NCI-H128 (cell line): ENCODE measurements around the gene MKI67.
"Not testable (repeated sequence)": the region's sequence is repeated elsewhere in the genome, so short reads cannot be mapped to it uniquely, and the experiment has no call there.

Source experiments
- DNase-seq: peaks from one replicate; lab custom pipeline; 2025; ENCODE audit not compliant: unreplicated experiment; lab: John Stamatoyannopoulos, UW

The MKI67 gene

DNA sequence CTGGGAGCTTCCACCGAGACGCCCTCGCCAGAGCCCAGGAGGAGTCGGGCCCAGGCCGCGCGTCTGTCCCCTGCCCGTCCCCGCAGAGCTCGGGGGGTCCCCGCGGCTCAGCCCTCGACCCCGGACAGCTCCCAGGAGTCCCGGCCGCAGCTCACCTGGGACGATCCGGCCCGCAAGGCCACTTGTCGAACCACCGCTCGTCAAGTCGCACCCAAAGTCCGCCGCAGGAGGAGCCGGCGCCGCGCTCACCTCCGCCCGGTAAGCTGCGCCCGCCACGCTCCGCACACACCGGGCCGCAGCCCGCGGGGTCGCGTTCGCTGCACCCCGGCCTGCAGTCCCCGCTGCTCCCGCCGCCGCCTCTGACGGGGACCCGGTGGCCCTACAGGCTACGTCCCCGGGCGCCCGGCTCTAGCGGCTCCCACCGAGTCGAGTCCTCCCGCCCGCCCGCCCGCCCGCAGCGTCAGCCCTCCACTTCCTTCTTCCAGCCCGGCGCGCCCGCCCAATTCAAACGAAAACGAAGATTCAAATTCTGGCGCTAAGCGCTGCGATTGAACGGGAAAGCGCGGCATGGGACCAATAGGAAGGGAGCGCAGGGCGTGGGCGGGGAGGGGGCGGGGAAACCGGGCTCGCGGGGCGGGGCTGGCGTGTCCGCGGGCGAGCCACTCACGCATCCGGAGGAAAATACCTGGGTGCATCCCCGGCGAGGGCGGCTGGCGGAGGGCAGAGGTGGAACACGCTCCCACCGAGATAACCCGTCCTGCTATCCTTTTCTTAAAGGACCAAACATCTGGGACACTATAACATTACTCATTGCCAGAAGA is at the start of gene MKI67:
Gene MKI67, minus strand, starts transcription at position 480 of the 821 bp plus-strand sequence. CDS start 756 bp downstream, outside the sequence.
- peak; percentile 71 for DNase-seq

GRCh38 chr10:128174581-128175559 is 48.6 kb upstream of the MKI67 start:
- DNase-seq: no peak

DNA sequence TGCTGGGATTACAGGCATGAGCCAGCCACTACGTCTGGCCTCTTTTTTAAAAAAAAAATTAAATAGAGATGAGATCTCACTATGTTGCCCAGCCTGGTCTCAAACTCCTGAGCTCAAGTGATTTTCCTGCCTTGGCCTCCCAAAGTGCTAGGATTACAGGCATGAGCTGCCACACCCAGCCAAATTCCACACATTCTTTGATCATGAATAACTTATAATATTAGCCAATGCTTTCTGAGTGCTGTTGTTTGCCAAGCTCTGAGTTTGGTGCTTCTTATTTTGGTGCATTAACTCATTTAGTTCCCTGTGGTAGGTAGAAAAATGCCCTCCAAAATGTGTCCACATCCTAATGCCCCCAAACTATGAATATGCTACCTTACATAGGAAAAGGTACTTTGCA is 47.2 kb upstream of the MKI67 start:
- DNase-seq: no peak

DNA sequence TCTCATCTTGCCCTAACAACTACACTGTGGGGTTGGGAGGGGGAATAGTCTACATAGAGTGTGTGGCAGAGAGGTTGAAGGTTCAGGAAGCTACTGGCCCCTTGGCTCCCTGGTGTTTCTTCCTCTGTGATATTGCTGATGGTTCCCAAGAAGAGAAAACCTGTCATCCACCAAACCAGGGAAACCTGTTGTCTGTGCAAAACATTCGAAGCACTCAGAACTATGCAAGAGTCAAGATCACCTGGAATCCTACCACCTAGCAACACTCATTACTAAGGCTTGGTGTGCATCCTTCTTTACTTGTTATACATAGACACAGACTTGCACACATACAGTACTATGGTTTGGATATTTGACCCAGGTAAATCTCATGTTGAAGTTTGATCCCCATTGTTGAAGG is 46.5 kb upstream of the MKI67 start:
- no peak for DNase-seq

- no peak for DNase-seq
These were observed 43.7 kb upstream of the MKI67 start for GRCh38 chr10:128169811-128170379.

GRCh38 chr10:128167926-128168520 is 41.8 kb upstream of the MKI67 start:
- no peak for DNase-seq

- DNase-seq: not testable (repeated sequence)
These were observed 40.9 kb upstream of the MKI67 start for GRCh38 chr10:128167123-128167522.

GRCh38 chr10:128166151-128166550 is 39.9 kb upstream of the MKI67 start:
- no peak for DNase-seq

DNA sequence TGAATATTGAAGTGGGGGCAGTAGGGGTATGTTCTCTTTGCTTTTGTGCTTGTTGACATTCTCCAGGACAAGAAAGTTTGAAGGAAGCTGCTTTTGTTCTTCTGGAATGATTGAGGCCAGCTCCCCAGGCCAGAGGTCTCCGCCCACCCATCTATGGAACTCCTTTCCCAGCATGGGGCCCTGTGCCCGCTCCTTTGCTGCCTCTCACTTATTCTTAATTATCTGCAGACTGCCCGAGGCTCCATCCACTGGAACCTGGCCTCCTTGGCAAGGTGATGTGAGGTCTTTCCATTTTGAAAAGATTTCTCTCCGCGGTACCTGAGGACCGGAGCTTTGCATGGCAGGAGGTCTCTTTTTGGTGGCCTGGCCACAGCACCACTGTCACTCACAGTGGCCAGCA is 39.3 kb upstream of the MKI67 start:
- no peak for DNase-seq

DNA sequence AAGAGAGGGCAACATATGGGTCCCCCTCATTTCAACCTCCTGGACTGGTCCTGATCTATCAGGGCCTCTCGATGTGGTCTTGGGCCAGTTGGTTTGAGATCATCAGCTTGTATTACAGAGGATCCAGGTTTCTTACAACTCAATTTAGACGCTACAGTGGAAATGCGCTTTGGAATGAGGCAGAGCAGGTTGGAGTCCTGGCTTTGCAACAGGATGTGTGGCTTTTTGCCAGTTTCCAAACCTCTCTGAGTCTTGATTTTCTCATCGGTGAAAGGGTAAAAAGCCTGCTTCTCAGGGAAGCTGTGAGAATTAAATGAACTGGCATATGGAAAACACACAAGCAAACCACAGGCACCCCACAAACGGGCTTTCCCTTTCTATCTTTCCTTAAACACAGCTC is 37.5 kb upstream of the MKI67 start:
- no peak for DNase-seq

GRCh38 chr10:128161031-128161430 is 34.8 kb upstream of the MKI67 start:
- DNase-seq: no peak

DNA sequence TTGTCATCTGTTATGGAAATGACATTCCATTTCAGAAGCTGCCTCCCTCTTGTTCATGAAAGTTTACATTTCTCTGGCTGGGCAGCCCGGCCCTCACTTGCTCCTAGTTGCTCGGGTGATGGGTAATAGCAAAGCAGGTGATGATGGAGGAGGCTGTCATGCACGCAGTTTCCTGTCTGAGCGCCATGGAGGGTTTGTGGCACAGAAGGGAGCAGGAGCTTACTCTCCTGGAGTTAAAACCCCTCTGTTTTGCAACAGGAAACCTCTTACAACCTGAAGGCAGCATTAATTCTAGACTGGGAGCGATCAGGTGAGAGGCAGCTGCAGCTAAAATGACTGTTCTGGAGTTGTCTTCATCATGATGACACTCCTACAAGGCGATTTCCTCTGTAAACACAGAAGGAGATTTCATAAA is 34.1 kb upstream of the MKI67 start:
- no peak for DNase-seq

- DNase-seq: no peak
These were observed 32.0 kb upstream of the MKI67 start for GRCh38 chr10:128158021-128158795.

- no peak for DNase-seq
These were observed 31.0 kb upstream of the MKI67 start for GRCh38 chr10:128156999-128157755.

DNA sequence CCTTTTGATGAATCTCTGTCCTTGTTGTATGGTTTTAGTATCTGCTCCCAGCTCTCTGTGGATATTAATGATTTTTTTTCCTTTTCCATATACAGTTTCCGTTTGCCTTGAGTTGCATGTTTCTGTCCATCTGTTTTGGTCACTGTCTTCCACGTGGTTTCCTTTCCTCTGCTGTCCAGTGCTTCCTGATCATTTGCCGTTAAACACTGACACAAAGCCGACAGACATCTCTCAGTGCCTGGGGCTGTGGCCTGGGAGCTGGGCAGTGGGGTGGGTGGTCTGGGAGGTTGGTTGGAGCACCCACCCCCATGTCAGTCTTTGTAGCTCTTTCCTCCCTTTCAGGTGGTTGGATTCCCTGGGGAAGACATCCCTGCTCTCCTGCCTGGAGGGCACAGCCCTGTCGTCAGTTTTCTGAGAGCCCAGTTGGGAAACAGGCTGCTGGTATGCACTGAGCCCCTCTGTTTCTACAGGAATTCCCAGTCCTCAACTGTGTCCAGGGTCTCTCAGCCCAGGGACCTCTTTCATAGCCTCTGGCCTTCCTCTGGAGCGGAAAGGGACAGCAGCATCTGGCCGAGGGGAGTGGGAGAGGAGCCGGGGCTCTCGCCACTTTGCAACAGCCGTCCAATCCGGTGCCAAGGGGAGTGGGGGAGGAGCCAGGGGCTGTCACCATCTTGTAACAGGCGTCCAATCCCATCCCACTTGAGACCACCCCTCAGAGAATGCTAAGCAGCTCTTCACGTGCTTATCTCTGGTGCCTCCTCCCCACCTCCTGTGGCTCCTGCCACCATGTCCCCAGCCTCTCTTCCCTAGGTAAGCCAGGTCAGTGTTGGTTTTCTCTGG is 26.7 kb upstream of the MKI67 start:
- no peak for DNase-seq

- DNase-seq: no peak
These were observed 24.8 kb upstream of the MKI67 start for GRCh38 chr10:128151031-128151430.

GRCh38 chr10:128150561-128150960 is 24.3 kb upstream of the MKI67 start:
- no peak for DNase-seq

GRCh38 chr10:128150045-128150493 is 23.8 kb upstream of the MKI67 start:
- peak; percentile 19 for DNase-seq
